Skeletal muscle cell (primary cell): ENCODE data around the gene CNTN5.

Experiments used
- DNase-seq: peaks from one replicate; pipeline ENCODE4 v3.0.0-alpha.2; 2010; ENCODE audit warnings: low read depth
- H3K4me3 ChIP-seq: 2 replicates; pipeline ENCODE4 v1.5.1; 2011; ENCODE audit warnings: low read depth, mild to moderate bottlenecking, control low read depth, low read length, moderate library complexity

The CNTN5 gene

DNA sequence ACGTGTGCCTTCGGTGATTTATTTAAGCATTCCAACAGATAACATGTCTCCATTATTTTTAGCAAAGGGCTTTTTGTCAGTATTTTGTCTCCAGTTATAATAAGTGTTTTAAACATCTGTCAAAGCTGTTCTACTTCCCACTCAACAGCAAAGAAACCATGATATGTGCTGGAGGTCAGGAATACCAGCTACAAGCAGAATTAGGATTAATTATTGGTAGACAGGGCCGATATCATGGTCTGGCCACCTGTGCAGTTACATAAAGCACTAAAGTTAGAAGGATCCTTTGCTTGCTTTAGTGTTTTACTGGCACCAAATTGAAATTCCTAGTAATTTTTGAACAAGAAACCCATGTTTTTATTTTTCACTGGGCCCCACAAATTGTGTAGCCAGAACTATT lies 1075.1 kb downstream of the CNTN5 start:
- DNase-seq, result no peak
- no peak overlapping the region for H3K4me3 ChIP-seq

DNA sequence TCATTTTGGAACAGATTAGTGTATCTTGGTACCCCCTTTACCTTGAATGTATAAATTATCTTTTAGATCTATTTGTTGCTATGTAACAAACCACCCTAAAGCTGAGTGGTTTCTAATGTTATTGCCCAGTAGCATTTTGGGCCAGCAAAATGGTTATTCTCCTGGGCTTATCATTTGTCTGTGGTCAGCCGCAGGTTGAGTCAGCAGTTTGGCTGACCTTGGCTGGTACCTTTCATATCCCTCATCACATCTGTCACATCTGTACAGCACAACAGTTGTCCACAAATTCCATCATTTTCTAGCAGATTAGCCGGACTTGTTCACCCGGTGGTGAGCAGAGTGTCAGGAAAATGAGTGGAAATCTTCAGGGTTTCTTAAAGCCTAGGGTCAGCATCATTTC lies 1077.8 kb downstream of the CNTN5 start:
- no peak overlapping the region for H3K4me3 ChIP-seq
- DNase-seq, result no peak

DNA sequence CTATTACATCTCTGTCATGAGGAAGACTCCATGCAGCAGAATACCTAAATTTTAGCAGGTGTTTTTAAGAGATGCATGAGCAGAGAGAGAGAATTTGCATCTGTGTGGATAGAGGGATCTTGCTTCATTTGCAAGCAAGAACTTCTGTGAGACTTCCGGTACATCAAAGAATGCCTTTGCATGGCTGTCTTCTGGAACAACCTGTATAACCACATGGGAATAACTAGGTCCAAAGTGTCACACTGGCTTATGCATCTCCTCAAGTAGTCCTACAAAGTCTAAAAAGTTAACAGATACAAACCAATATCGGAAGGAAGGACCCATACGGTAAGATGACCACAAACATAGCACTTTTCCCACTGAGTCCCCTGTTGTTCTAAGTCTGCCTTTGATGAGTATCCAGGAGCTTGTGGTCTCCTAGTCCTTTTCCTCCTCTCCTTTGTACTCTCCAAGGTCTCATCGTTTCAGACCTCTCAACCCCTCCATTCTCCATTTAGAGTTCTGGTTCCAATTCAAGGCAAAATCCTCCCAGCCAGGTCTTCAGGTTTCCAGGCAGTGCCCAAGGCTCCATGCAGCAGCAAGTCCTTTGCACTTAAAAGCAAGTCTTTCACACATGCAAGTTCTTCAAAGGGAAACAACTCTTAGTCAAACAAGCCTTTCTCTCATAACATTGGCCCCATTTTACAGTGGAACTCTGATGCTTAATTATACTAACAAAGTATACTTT lies 1084.7 kb downstream of the CNTN5 start:
- no peak overlapping the region for H3K4me3 ChIP-seq
- DNase-seq, result no peak

DNA sequence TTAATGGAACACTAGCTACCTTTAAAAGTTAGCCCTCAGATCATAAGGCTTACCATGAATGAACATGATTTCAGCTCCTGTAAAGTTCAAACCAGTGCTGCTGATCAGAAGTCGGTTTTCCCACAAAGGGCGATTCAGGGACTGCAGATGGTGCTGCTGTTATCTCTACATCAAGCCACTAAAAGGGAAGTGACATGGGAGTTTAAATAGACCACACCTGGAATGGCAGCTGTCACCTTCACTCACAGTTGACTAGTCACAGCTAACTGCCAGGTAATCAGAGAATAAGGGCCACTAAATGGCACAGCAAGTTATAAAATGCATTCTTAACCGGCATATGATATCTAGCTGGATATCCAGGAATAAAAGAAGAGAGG lies 1085.2 kb downstream of the CNTN5 start:
- H3K4me3 ChIP-seq, result no peak overlapping the region
- DNase-seq, result no peak

DNA sequence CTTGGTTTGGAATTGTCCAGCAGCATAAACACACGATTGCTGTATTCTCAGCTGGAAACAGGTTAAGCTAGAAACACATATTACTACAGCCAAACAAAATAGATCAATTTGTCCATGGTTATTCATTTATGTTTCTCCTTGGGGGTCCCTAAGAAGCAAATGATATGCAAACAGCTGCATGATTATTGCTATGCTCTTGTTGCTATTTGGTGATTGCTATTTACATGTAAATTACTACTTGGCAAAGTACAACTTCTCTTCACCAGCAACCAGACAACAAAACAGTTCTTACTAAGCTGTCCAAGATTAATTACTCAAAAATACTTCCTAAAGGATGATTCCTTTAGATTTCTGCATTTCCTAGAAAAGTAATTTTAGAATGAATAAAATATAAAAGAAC lies 1098.4 kb downstream of the CNTN5 start:
- H3K4me3 ChIP-seq, result no peak overlapping the region

DNA sequence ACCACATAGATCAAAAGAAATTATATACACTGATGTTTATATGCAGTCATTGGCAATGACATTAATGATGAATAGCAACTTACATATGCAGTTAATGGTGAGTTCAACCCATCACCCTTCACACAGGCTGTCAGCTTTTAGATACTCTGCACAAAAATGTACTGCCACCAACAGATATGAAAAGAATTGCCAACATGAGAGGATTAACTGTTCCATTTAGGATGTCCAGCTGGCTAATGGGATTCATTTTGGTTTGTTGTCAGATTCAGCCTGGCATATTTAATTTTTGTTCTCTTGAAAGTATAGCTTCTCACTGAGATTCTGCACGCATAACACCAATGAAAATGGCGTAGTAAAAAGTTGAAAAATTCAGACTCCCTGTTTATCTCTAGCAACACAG lies 1112.4 kb downstream of the CNTN5 start:
- no peak for DNase-seq
- no peak overlapping the region for H3K4me3 ChIP-seq

More for the DNA sequence above, 1098.4 kb downstream of the CNTN5 start:
- no peak for DNase-seq

DNA sequence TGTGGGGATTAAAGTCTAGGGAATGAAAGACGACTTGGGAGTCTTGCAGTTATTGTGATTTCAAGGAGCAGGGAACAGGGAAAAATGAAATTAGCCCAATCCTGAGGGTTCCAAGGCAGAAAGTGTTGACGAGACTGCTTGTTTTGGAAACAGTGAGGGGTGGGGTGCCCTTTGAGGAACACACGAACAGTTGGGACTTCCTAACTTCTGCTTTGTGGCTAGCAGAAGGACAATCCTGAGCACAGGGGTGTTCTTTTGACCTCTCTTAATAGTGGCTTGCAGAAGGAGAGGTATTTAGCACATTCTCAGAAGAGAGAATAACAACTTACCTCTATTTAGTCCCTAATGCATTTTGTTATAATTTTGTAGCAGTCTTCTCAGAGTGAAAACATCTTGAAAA lies 1120.5 kb downstream of the CNTN5 start:
- DNase-seq, result no peak
- H3K4me3 ChIP-seq, result no peak overlapping the region

DNA sequence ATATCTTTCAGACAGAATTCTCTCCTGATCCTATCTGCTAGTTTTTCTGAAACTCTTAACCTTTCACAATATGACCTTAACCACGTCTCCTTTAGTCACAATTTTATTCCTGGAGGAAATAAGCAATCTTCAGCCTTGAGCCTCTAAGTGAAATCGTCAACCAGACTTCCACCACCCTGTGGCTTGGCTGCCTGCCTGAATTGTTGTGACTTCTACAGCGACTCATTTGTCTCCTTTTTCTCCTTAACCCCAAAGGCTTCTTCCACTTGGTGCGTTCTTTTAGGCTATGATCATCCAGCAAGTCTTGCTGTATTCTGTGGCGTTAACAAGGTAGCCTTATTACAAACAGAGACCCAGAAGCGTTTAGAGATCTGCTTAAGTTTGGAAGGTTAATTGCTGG lies 1131.2 kb downstream of the CNTN5 start:
- no peak overlapping the region for H3K4me3 ChIP-seq
- peak; percentile 7 for DNase-seq

DNA sequence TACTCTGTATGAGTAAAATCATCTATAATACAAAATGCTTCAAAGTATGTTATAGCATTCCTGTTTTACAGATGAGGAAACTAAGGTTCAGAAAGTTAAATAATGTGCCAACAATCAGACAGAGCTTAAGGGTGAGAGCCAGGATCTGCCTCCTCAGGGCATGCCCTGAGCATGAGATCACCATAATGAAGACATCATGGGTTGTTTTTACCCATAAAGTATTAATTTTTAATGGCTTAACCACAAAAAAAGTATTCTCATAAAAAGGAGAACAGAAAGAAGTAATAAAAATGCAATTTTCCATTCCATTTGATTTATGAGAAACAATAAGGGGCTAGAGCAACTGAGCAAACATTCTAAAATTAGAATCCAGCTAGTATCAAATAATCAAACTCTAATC lies 1132.0 kb downstream of the CNTN5 start:
- H3K4me3 ChIP-seq, result no peak overlapping the region
- peak; percentile 0 for DNase-seq

DNA sequence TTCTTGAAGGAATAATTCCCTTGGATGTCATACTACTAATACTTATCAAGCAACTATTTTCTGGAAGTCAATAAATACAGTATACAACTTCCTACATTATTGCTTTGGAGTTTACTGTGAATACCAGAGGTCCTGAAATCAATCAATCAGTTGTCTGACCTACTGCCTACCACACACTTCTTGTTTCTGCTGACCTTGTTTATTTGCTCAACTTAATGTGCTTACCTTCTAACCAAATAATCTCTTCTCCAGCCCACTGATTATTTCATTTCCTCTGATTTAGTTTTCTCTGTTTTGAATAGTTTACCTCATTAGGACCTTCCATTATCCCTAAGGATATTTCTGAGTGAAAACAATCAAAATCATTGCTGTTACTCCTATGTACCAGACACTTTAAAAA lies 1142.7 kb downstream of the CNTN5 start:
- no peak overlapping the region for H3K4me3 ChIP-seq
- no peak for DNase-seq

DNA sequence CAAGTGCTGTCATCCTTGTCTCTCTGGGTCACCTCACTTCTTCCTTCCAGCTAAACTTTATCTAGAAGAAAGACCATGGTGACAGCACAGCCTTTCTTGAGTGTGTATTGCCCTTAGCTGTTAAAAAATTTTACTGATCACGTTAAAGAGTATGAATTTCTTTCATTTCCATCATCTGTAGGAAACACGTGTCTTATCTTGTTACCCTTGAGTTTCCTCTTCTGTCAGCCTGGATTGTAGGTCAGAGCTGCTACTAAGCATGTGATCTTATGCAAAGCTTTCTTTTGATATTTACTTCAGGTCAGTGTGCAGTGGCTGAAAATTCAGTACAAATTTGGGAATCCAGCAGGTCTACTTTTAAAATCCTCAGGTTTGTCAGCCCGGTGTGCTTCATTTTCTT lies 1154.1 kb downstream of the CNTN5 start:
- H3K4me3 ChIP-seq, result no peak overlapping the region
- no peak for DNase-seq

DNA sequence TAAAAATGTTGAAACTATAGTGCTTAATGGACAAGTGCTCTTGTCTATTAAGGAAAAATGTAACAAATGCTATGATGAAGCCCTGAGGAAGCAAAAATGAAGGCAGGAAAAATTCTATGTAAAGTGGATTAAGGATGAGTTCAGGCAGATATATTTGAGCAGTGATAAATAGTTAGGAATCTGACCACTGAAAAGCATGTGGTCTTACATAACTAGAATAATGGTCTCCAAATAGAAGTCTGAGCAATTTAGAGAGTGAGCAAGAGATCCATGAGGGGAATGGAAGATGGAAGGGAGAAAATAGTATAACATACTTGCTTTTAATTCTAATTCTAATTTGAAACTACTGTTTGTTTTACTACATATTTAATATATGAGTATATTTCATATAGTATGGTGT lies 1155.7 kb downstream of the CNTN5 start:
- DNase-seq, result no peak
- H3K4me3 ChIP-seq, result no peak overlapping the region

DNA sequence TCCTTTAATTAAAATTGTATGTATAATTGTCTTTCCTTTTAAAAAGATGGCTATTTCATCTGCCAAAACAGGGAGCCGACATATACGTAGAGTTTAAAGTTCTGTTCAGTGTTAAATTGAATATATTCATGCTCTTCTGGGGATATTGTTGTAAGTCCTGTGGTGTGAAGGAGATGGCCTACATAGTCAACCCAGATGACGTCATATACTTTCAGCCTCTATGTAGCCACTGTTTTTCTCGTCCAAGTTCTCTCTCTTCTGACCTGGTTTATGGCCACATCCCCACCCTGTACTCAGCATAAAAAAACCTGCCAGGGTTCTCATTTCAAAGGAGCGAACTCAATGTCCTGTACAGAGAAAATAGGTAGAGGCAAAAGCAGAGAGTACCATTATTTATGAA lies 1156.9 kb downstream of the CNTN5 start:
- DNase-seq, result no peak
- no peak overlapping the region for H3K4me3 ChIP-seq

DNA sequence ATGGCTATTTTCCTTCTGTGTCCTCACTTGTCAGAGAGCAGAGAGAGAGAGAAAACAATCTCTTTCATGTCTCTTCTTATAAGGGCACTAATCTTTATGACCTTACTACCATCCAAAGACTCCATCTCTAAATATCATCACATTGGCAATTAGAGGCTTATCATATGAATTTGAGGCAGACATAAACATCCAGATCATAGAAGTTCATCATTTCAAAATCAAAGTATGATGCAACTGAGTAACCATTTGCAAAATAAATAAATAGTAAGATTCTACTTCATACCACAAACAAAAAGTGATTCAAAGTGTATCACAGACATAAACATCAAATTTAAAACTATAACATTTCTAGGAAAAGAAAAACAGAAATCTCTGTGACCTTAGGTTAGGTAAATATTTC lies 1161.6 kb downstream of the CNTN5 start:
- no peak overlapping the region for H3K4me3 ChIP-seq
- DNase-seq, result no peak

DNA sequence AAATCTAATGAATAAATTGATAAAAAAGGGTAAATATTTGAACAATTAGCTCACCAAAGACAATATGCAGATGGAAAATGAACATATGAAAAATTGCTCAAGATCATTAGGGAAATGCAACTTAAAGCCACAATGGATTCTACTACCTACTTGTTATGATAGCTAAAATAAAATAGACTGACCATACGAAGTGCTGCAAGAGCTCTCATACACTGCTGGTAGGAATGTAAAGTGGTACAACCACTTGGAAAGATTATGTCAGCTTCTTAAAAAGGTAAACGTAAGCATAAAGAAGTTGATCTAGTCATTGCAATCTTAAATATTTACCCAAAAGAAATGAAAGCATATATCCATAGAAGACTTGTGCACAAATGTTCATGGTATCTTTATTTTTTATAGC lies 1162.2 kb downstream of the CNTN5 start:
- DNase-seq, result no peak
- H3K4me3 ChIP-seq, result no peak overlapping the region

DNA sequence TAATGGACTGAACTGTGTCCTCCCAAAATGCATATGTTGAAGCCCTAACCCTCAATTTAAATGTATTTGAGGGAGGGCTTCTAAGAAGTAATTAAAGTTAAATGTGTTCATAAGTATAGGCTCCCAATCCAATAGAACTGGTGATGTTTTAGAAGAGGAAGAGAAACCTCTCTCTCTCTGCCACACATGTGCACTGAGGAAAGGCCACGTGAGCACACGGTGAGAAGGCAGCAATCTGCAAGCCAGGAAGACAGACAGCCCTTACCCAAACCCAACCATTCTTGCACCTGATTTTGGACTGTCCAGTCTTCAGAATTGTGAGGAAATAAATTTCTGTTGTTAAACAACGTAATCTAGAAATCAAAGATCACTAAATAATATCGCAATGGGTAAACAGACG lies 1164.8 kb downstream of the CNTN5 start:
- no peak for DNase-seq
- no peak overlapping the region for H3K4me3 ChIP-seq

DNA sequence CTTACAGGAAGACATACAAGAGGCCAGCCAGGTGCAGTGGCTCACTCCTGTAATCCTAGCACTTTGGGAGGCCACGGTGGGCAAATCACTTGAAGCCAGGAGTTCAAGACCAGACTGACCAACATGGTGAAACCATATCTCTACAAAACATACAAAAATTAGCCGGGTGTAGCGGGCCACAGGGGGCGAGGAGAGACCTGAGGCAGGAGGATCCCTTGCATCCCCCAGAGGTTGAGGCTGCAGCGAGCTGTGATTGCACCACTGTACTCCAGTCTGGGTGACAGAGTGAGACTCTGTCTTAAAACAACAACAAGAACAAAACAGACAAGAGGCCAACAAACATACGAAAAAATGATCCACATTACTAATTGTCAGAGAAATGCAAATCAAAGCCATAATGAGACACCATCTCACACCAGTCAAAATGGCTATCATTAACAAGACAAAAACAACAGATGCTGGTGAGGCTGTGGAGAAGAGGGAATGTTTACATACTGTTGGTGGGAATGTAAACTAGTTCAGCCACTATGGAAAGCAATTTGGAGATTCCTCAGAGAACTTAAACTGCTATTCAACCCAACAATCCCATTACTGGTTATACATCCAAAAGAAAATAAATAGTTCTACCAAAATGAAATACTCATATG lies 1167.5 kb downstream of the CNTN5 start:
- H3K4me3 ChIP-seq, result no peak overlapping the region
- DNase-seq, result no peak

DNA sequence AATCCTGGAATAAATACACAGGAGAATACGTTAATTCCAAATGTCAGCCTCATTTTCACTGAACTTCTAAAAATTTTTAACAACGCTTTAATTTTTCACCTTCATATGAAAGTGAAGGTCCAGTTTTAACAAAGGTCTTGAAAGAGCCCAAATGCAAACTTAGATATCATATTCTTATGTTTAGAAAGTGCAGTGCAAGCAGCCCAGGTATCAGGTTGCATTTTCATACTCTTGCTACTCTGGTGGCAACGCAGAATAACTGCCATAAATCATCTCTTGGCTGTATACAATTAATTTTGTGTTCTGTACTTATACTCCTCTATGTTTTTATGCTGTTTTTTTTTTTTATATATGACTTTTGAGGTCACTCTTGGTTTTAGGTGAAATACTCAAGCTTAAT lies 1169.6 kb downstream of the CNTN5 start:
- H3K4me3 ChIP-seq, result no peak overlapping the region
- no peak for DNase-seq

DNA sequence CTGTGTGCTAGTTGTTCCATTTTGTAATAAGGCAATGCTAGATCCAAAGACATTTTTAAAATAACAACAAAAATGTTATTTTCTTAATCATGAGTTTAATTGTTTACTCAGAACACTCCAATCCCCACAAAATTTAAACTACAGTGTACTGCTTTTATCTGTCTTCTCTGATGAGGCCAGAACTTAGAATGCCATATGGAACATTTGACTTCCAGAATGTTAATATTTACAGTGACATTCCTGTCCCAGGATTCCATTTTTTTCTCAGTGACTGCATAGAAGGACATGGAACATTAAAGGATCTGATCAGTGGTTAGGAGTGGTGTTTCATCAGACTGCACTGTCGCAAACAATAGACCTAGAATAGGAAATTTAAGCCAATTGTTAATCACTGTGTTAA lies 1171.4 kb downstream of the CNTN5 start:
- H3K4me3 ChIP-seq, result no peak overlapping the region
- DNase-seq, result no peak

DNA sequence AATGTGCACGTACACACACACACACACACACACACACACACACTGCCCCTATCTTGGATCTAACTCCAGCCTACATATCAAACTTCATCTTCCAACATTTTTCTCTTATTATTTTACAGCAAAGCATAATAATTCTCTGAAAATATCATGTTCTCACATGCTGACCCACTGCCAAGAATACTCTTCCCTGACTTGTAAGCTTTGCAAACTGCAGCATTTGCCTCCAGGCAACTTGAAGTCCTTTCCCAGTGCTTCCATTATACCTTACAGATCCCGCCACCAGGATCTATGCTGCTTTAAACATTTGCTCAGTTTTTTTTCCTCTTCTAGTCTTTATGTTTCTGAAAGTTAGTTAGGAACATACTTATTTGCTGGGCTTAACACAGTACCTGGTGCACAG lies 1183.0 kb downstream of the CNTN5 start:
- H3K4me3 ChIP-seq, result no peak overlapping the region
- no peak for DNase-seq

DNA sequence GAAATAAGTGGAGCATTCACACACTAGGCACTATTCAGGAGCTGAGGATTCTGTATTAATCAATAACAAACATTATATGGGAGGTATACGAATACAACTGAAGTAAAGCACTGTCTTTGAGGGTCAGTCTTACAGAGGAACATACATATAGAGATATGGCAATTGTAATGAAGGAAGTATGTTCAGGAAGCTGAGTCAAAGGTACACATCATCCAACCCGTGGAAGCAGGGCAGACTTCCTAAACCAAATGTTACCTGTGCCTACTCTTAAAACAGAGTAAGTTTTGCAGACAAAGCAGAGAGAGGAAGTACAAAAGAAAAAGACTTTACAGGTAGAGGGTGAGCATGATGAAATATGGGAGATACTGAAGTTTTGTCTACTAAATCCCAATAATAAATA lies 1185.2 kb downstream of the CNTN5 start:
- DNase-seq, result no peak
- H3K4me3 ChIP-seq, result no peak overlapping the region

DNA sequence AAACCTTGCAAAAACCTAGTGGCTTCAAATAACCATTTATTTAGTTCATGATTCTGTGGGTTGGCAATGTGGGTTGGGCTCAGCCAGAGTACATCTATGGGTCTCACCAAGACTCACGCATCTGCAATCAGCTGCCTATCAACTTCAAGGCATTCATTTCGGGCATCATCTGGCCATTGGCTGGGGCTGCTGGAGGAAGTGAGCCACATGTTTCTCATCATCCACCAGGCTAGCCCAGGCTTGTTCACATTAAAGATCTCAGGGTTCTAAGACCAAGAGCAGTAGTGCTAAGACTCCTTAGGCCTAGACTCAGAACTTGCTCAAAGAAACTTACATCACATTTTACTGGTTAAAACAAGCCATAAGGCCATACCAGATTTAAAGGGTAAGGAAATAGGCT lies 1187.5 kb downstream of the CNTN5 start:
- DNase-seq, result no peak
- no peak overlapping the region for H3K4me3 ChIP-seq
